ENCODE data around the gene RPL23. TPM values are rescaled to one million over a fixed set of nuclear protein-coding genes. Genes with fewer than 3 reads are reported as not detected.
A peak's percentile ranks its signal among the peaks of the same experiment; 100 is the strongest.

The RPL23 gene
- total RNA-seq, 2 donors from 2014 or later = 1,821 to 1,859 TPM

DNA sequence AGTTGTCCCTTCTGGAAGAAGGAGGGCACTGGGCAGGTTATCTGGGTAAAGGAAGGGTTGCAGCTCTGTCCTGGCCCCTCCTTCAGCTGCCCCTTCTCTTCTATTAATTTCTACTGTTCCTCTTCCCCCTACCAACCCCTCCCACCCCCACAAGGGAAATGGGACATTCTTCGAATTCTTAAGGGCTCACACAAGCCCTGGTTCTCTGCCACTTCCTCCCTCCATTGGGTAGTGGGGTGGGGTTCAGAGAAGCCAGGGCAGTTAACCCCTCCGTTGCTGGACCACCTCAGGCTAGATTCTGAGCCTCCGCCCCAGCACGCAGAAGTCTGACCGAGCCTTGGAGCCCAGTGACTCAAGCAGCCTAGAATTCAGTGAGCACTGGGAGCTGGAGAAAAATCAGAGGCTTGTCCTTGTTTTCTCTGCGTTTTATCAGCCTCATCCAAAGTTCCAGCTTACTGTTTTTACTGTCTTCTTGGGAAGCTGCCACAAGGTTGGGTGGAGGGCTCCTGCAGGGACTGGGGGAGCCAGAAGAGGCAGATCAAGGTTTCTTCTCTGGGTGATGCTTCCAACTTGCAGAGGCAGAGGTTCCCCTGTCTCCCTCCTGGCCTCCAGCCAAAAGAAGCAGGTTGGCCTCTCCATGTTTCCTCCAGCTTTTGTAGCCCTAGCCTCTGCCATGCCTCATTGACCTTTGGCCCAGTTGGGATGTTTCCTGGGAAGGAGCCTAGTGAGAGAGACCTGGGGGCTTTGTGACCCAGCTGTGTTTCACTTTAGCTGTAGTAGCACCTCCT, 26.6 kb upstream of the RPL23 start:
- Mint-ChIP-seq H3K27me3 (no peaks in the 10 kb centered on the region), H3K36me3 (ENCODE audit: low read depth) (peaks cover 2% of the 10 kb centered on the region), H3K4me3 (peak overlapping the region; percentile 73), H3K4me1 (peaks cover 68% of the 10 kb centered on the region), H3K27ac (peak overlapping the region; percentile 95)
- DNase-seq (no peak), ATAC-seq (no peak)
- H3K9me3 ChIP-seq (ENCODE audit: control insufficient read depth, low read length, poor library complexity, severe bottlenecking) = no peaks in the 10 kb centered on the region

DNA sequence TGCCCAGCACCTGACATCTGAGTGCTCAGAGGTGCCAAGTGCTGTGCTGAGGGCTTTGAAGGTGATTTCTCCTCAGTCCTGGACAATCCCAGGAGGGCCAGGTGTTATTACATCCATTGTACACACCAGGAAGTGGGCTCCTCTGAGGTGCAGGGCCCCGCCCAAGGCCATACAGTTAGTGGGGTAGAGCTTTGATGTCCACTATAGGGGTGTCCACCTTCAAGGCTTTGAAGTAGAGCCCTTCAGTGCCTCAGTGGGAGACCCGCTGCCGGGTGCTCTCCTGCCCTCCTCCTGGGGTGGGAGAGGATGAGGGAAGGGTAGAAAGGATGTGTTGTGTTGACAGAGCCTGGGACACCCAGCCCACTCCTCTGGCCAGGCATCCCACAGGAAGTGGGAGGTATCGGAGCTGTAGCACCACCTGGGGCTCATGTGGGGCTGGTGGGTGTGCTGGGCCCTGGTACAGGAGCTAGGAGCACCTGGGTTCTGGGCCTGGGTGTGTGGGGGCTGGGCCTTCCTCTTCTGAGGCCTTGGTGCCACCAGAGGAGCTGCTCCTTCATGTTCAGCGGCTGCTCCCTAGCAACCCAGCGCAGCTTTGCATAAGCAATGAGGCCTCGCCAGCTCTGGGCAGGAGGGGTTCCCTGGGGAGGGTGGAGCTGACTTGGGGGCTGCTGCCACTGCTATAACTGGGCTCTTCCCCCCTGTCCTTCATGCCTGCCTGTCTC, 23.8 kb upstream of the RPL23 start:
- peak overlapping the region; percentile 55 for H3K4me3 Mint-ChIP-seq
- H3K27me3 Mint-ChIP-seq = no peaks in the 10 kb centered on the region
- H3K9me3 ChIP-seq (ENCODE audit: control insufficient read depth, low read length, poor library complexity, severe bottlenecking) = no peaks in the 10 kb centered on the region
- H3K36me3 Mint-ChIP-seq (ENCODE audit: low read depth) = peaks cover 2% of the 10 kb centered on the region
- ATAC-seq (peak; percentile 82), DNase-seq (no peak)
- peaks cover 70% of the 10 kb centered on the region for H3K4me1 Mint-ChIP-seq
- H3K27ac Mint-ChIP-seq = peak overlapping the region; percentile 90

DNA sequence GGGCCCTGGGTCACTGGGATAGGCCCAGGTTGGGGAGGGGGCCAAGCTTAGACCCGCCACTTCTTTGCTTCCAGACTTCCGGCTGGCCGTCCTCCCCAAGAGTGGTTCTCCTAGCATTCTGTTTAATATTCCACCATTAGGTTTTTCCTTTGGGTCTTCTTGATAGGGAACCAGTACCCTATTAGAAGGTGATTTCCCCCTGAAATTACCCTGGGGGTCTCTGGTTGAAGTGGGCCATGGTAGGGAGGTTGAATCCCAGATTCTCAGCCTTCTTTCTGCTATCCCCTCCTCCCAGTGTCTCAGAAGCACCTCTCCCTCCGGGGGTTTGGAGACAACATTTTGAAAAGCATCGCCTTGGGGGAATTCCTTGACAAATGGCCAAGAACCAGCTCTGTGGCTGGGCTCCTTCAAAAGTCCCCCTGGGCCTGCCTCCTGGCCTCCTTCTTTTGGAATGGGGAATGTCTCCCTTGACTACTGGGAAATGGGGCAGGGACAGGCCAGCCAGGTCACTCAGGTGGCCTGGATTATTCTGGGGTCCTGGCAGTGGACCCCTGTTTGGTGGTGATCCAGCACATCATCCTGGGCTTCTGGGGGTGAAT, 22.1 kb upstream of the RPL23 start:
- no peaks in the 10 kb centered on the region for H3K9me3 ChIP-seq (ENCODE audit: control insufficient read depth, low read length, poor library complexity, severe bottlenecking)
- Mint-ChIP-seq H3K27ac (peak overlapping the region; percentile 90), H3K4me1 (peaks cover 66% of the 10 kb centered on the region), H3K36me3 (ENCODE audit: low read depth) (no peaks in the 10 kb centered on the region), H3K27me3 (no peaks in the 10 kb centered on the region), H3K4me3 (no peak overlapping the region)
- ATAC-seq (no peak), DNase-seq (no peak)

GRCh38 chr17:38874505-38875400, 21.2 kb upstream of the RPL23 start:
- DNase-seq = no peak
- H3K4me1 Mint-ChIP-seq = peaks cover 61% of the 10 kb centered on the region
- H3K4me3 Mint-ChIP-seq = peak overlapping the region; percentile 79
- no peaks in the 10 kb centered on the region for H3K9me3 ChIP-seq (ENCODE audit: control insufficient read depth, low read length, poor library complexity, severe bottlenecking)
- H3K36me3 Mint-ChIP-seq (ENCODE audit: low read depth) = peaks cover 4% of the 10 kb centered on the region
- no peak for ATAC-seq
- no peaks in the 10 kb centered on the region for H3K27me3 Mint-ChIP-seq
- peak overlapping the region; percentile 99 for H3K27ac Mint-ChIP-seq

DNA sequence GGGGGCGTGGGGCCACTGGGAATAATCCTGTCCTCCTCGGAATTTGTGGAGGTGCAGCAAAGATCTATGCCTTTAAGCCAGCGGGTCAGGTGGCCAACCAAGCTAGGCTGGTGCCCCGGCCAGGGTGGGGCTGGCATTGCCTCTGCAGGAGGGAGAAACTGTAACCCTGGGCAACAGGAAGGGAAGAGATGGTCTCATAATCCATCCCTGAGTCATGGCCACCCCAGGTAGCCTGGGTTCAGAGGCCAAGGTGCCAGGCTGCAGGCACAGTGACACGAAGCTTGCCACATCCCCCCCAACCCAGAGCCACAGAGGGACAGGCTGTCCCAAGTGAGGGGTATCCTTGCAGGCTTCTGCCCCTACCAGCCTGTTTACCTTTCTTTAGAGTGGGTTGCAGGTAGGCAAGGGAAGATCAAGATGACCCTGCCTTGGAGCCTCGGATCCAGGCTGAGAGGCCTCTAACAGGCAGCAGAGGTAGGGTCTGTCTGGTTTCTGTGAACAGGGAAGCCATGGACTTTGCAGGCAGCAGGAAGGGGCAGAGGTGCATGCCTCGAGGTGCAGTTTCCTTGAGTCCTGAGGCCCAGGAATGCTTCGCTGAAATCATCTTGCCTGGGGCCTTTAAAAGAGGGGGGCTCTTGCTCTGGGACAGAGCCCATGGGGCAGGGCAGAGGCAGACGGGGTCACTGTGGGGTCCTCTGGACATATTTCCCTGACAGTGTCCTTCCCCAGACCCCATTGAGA, 20.3 kb upstream of the RPL23 start:
- Mint-ChIP-seq H3K27me3 (no peaks in the 10 kb centered on the region), H3K27ac (peak overlapping the region; percentile 99), H3K4me3 (peak overlapping the region; percentile 62), H3K4me1 (peaks cover 61% of the 10 kb centered on the region), H3K36me3 (ENCODE audit: low read depth) (peaks cover 4% of the 10 kb centered on the region)
- no peaks in the 10 kb centered on the region for H3K9me3 ChIP-seq (ENCODE audit: control insufficient read depth, low read length, poor library complexity, severe bottlenecking)
- DNase-seq = no peak
- ATAC-seq = no peak

GRCh38 chr17:38872671-38873385, 19.3 kb upstream of the RPL23 start:
- peak overlapping the region; percentile 99 for H3K27ac Mint-ChIP-seq
- peak overlapping the region; percentile 99 for H3K4me3 Mint-ChIP-seq
- H3K4me1 Mint-ChIP-seq = peaks cover 64% of the 10 kb centered on the region
- H3K9me3 ChIP-seq (ENCODE audit: control insufficient read depth, low read length, poor library complexity, severe bottlenecking) = no peaks in the 10 kb centered on the region
- peaks cover 4% of the 10 kb centered on the region for H3K36me3 Mint-ChIP-seq (ENCODE audit: low read depth)
- DNase-seq = no peak
- no peak for ATAC-seq
- no peaks in the 10 kb centered on the region for H3K27me3 Mint-ChIP-seq

DNA sequence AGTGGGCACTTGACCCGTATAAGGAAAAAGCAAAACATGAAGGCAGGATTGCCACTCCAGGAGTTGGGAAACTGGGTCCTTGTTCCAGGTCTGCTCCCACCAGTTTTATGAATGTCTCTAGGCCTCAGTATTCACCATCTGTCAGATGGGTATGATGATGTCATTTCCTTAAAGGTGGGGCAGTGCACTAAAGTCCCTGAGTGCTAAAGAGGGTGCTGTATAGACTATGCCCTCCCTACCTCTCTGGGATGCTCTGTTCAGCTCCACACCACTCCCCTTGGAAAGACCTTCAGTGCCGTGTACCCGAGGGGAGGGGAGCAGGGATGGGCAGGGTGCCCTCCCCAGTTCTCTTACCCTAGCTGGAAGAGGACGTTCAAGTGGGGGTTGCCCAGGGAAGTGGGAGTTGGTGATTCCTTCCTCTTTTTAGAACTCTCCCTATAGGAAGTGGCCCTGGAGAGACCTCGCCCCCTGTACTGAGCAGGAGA, 18.5 kb upstream of the RPL23 start:
- peak overlapping the region; percentile 99 for H3K4me3 Mint-ChIP-seq
- DNase-seq = no peak
- H3K36me3 Mint-ChIP-seq (ENCODE audit: low read depth) = peaks cover 4% of the 10 kb centered on the region
- no peak for ATAC-seq
- no peaks in the 10 kb centered on the region for H3K27me3 Mint-ChIP-seq
- H3K9me3 ChIP-seq (ENCODE audit: control insufficient read depth, low read length, poor library complexity, severe bottlenecking) = no peaks in the 10 kb centered on the region
- H3K27ac Mint-ChIP-seq = peak overlapping the region; percentile 99
- H3K4me1 Mint-ChIP-seq = peaks cover 64% of the 10 kb centered on the region

DNA sequence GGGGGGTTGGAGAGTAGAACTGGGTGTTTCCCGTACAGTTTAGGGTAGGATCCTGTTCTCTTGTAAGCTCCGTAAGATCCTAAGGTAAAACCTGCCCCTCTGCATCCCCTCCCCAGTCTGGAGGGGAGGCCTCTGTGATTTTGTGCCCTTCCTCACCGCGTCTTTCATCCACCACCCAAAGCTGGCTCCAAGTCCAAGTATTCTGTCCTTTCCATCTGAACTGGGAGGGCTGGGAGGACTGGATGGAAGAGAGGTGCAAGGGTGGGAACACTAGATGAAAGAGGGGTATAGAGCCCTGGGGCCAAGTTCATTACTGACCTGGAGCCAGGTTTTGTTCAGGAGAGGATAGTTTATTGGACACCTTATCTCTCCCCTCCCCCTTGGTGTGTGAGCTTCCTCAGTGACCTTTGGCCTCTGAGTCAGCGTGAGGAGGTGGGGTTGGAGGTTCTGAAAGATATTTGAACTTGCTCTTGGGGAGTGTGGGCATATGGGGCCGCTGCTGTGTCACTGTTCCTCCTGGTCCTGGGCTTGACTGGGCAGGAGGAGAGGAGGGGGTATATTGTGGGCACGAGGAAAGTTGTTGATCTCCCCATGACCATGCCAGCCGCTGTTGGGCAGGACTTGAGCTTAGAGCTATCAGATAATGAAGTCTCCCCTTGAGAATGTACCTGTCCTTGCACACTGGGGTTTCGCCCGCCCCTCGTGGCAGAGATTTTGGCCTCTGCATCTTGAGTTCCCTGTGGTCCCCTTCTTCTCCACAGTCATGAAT, 17.9 kb upstream of the RPL23 start:
- DNase-seq (peak in 2 of 3 donors; percentile 38 to 47), ATAC-seq (peak; percentile 35)
- H3K27ac Mint-ChIP-seq = peak overlapping the region; percentile 99
- H3K36me3 Mint-ChIP-seq (ENCODE audit: low read depth) = peaks cover 4% of the 10 kb centered on the region
- H3K4me1 Mint-ChIP-seq = peaks cover 57% of the 10 kb centered on the region
- H3K4me3 Mint-ChIP-seq = peak overlapping the region; percentile 99
- H3K27me3 Mint-ChIP-seq = no peaks in the 10 kb centered on the region
- no peaks in the 10 kb centered on the region for H3K9me3 ChIP-seq (ENCODE audit: control insufficient read depth, low read length, poor library complexity, severe bottlenecking)

GRCh38 chr17:38870259-38871165, 17.0 kb upstream of the RPL23 start:
- peak; percentile 49 for ATAC-seq
- H3K9me3 ChIP-seq (ENCODE audit: control insufficient read depth, low read length, poor library complexity, severe bottlenecking) = no peaks in the 10 kb centered on the region
- peaks cover 4% of the 10 kb centered on the region for H3K36me3 Mint-ChIP-seq (ENCODE audit: low read depth)
- H3K4me3 Mint-ChIP-seq = peak overlapping the region; percentile 99
- peaks cover 56% of the 10 kb centered on the region for H3K4me1 Mint-ChIP-seq
- no peaks in the 10 kb centered on the region for H3K27me3 Mint-ChIP-seq
- peak overlapping the region; percentile 99 for H3K27ac Mint-ChIP-seq
- peak; percentile 29 to 59 (median 55) for DNase-seq

DNA sequence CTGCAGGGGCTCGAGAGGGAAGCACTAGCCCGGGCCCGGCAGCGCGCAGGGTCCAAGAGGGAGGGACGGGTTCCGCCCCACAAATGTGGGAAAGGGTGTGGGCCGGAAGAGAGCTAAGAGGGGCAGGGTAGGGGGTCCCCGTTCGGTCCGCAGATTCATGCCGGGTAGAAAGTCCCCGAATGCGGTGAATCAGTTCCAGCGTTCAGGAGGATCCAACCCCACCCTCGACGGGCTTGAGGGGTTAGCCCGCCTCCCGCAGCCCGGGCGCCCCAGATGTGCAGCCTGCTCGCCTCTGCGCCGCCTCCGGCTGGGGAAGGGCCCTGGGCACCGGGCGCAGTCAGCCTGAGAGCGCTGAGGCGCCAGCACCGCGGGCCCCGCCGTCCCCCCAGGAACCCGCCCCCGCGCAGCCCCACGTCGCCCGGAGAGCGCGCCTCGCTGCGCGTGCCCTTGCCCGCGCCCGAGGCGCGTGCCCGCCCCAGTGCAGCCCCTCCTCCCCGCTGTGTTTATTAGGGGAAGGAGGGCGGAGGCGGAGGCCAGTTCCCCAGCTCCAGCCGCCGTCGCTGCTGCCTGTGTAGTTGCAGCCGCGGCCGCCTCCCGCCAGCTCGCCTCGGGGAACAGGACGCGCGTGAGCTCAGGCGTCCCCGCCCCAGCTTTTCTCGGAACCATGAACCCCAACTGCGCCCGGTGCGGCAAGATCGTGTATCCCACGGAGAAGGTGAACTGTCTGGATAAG, 16.2 kb upstream of the RPL23 start, which contains the start of gene LASP1:
Gene LASP1, plus strand, starts transcription at position 533 of the 733 bp plus-strand sequence. Its CDS starts 132 bp downstream, at position 665.
- Mint-ChIP-seq H3K4me3 (peak within 1 kb of the TSS; percentile 99), H3K36me3 (ENCODE audit: low read depth) (peaks cover 4% of the 10 kb centered on the region), H3K27ac (peak within 1 kb of the TSS; percentile 99), H3K27me3 (no peaks in the 10 kb centered on the region), H3K4me1 (peaks cover 51% of the 10 kb centered on the region)
- DNase-seq = peak; percentile 77 to 80 (median 78)
- no peaks in the 10 kb centered on the region for H3K9me3 ChIP-seq (ENCODE audit: control insufficient read depth, low read length, poor library complexity, severe bottlenecking)
- ATAC-seq = peak; percentile 74

All from T-helper 17 cell (primary cell).